ENCODE measurements around the gene ARFGAP1.

Gene ARFGAP1

DNA sequence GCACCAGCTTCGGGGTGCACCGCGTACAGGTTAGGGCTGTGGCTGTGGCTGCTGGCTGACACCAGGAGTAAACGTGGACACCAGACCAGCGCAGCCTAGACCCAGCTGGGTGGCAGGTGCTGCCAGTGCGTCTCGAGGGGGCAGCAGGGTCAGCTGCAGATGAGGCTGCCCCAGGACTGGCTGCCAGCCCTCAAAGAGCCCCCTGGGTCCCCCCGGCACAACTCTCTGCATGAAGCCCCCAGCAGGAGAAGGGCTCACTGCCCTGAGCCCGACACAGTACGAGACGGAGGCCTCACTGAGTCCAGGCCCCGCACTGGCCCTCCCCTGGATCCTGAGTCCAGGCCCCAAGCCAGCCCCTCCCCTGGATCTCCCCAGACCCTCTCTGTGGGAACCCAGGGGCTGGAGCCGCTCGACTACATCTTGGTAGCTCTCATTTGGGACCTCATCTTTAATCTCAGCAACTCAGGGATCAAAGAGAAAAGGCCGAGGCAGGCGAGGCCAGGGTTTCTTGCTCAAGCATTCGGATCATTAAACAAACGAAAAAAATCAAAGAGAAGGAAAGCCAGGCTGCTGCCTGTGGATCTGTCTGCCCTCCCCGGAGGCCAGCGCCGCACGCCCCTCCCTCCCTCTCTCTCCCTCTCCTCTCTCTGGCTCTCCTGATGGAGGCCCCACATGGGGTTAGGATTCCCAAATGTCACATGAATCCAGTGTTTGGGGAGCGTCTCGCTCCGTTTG lies 11.4 kb upstream of the ARFGAP1 start:
- DNase-seq: no peak

DNA sequence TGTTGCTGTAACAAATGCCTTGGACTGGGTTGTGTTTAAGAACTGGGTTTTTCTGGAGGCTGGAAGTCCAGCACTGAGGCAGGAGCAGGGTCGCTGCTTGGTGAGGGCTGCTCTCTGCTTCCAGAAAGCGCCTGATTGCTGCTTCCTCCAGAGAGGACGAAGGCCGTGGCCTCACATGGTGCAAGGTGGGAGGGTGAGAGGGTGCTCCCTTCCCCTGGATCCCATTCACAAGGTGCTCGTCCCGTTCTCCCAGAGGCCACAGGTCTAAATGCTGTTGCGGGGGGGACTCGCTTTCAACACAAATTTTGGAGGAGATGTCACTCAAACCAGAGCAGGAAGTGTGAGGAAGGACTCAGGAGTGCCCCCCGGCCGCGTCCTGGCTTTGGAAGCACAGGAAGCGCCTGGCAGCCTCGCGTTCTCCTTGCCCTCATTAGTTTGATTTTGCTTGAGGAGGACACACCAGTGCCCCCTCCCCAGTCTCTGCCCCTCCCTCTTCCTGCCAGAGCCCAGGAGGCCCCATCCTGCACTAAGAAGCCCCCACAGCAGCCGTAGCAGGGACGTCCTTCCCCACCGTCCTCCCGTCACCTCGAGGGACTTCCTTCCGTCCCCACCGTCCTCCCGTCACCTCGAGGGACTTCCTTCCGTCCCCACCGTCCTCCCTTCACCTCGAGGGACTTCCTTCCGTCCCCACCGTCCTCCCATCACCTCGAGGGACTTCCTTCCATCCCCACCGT lies 10.7 kb upstream of the ARFGAP1 start:
- DNase-seq: no peak

- DNase-seq: no peak
These were observed 9.8 kb upstream of the ARFGAP1 start for GRCh38 chr20:63262836-63263235.

DNA sequence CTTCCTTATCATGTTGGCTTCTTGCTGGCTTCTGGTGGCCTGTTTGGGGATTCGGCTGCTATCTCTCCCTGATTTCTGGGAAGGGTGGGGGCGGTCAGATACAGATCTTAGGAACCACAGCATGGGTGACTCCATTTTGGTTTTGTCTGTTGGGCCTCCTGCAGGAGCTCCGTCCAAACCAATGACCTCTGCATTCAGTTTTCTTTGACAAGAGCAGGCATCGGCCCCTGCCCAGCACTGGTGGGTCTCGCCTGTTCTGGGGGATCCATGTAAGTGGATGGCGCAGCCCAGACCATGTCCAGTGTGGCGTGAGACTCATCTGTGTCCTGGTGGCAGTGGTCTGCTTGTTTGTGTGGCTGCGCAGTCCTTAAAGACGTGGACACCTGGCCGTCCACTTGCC lies 8.6 kb upstream of the ARFGAP1 start:
- DNase-seq: no peak

DNA sequence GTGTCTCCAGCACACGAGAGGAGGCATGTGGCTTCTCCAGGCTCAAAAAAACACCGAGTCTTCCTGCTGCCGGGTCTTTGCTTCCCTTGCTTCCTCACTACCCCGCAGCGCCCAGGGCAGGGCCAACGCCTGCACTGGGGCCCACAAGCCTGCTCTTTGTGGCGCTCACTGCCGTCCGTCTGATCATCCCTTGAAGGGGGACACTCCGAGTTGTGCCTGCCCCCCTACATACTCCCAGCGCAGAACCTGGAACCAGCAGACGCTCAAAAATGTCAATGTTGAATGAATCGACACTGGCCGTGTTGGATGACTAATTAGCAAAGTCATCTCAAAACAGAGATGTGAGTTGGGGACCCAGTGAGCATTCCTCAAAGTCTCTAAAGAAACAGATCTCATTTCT lies 8.1 kb upstream of the ARFGAP1 start:
- no peak for DNase-seq

DNA sequence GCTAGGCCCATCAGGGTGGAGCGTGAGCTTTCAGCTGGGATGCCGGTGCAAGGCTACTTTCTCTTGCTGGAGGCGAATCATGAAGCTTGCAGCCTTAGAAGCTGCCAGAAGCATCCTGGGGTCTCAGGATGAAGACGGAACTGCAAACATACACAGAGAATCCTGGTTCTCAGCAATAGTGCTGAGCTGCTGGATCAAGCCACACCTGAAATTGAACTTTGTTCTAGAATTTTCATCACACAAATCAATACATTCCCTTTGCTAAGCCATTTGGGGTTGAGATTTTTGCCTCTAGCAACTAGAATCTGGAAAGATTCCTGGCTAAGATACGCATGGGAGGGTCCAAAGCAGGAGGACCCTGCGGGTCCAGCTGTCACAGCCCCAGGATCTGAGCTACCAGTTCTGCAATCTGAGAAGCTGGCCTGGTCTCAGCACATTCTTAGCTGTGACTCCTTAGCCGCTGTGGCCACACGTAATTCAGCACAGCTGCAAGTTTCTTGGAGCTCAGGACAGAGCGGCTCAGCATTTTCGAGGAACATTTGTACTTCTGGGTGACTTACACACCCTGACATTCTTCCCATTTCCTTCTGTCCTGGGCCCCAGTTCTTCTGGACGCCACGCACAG lies 6.6 kb upstream of the ARFGAP1 start:
- no peak for DNase-seq

DNA sequence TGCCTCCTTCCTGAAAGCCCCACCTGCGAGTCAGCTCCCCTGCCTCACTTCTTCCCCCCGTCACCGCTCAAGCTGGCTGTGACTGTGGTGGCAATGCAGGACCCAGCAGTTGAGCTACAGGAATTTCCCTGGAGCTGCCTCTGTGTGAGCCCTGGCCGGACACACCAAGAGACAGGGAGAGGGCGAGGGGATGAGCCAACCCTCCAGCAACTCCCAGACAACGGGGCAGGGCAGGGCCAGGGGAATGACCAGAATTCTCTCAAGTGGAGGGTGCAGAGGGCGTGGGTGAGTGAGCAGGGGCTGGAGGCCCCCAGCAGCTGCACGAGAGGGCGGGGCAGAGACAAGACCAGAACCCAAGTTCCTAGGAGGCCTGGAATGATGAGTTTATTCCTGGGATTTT lies 4.9 kb upstream of the ARFGAP1 start:
- no peak for DNase-seq

GRCh38 chr20:63268256-63268655 lies 4.4 kb upstream of the ARFGAP1 start:
- no peak for DNase-seq

- no peak for DNase-seq
These were observed 3.8 kb upstream of the ARFGAP1 start for GRCh38 chr20:63268671-63269439.

DNA sequence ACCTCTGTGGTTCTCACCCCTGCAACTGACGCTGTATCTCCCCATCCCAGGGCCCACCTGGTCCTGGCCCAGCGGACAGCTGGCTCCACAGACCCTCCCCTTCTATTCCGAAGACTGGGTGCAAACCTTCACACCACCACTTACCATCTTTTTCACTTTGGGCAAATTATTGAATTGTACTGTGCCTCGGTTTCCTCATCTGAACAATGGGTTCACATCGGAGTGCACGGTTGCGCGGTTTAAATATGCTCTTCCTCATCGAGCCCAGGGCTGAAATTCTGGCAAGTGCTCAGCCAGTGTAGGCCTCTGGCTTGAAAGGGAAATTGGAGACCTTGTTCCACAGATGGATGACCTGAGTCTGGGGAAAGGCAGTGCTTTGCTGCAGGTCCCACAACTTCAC lies 2.9 kb upstream of the ARFGAP1 start:
- no peak for DNase-seq

DNA sequence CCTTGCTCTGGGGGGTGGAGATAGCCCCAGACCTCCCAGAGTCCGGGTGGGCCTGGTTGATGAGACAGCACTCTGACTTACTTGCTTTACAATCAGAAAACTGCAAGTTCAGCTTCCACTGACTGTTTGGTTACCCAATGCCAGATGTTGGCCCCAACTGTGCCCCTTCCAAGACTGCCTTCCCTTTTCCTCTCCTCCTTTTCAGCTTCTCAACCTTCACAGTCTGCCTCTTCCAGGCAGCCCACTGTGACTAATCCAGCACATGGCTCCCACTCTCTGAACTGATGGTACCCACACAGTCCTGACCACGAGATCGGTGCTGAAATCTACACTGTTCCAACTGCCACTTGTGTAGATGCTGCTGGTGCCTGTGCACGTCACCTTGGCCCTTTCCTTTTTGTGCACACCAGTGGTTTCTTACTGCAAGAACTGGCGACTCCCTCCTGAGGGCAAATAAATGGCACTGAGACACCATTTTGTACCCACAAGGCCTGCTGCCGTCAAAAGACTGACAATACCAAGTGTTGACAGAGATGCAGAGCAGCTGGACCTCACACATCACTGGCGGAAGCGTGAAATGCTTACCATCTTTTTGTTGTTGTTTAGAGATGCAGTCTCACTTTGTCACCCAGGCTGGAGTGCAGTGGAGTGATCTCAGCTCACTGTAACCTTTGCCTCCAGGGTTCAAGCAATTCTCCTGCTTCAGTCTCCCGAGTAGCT lies 1.8 kb upstream of the ARFGAP1 start:
- no peak for DNase-seq

DNA sequence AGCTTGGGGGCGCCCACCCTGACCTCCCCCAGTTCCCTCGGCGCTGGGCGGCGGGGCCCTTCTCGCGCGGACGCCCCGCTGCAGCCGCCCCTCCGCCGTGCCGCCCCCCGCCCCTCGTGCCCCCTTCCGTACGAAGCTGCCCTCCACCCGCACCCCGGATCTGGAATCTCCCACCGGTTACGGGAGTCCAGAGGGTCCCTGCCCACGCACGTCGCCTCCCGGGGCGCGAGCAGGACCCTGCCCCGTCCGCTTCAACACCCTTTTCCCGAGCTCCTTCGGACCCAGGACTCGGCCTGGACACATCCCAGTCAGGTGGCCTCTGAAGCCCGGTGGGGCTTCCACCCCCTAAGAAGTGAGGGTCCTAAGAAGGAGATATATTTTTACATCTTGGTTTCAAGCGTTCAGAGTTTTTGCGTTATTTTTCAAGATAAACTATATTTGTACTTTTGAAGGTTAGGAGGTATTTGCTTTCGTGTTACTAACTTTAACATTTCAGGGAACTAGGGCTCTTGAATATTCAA lies 506 bp downstream of the ARFGAP1 start:
- no peak for DNase-seq

GRCh38 chr20:63273635-63274380 lies 1.2 kb downstream of the ARFGAP1 start:
- no peak for DNase-seq

DNA sequence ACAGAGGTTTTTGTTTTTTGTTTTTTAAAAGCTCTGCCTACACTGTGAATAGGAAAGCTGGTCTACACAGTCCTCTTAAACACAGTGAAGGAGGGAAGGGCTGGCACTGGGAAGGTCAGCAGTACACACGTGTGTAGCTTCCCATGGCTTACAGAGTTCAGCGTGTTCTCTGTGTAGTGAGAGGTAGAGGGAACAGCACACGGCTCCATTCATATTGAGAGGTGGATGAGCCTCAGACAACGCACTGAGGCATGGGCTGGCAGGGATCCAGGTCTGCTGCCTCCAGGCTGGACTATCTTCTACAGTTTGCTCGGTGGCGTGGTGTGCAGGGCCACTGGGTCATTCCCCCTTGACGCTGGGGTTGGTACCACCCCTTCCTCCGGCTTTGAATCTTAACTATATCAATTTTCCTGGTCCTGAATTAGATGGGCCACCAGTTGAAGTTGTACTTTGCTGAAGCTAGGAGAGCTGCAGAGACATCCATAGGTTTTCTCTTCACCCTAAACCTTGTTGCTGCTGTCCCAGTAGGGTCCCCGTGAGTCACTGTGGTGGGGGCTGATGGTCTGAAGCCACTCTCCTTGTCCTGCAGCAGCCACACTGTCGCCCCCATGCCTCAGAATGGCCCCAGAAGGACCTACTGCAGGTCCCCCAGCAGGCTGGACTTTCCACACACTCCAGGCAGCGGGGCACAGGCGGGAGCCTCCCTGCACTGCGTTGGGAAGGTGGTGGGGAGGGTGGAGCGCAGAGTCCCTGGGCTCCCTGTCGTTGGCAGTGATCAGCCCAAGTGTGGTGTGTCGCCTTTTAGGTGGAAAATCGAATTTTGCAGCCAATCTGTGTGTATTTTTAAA lies 2.0 kb downstream of the ARFGAP1 start:
- DNase-seq: no peak

DNA sequence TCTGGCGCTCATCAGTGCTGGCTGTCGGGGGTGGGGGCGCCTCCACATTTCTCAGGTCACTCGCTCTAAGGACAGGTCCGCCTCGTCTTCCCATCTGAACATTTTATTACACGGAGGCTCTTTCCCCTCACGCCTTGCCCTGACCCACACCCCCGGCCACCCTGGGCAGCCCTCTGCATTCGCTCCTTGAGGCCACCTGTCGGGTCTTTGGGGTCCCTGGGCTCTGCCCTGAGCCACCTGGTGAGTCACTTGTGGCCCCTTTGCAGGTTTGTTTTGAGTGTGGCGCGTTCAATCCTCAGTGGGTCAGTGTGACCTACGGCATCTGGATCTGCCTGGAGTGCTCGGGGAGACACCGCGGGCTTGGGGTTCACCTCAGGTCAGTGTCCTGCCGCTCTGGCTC lies 3.2 kb downstream of the ARFGAP1 start:
- no peak for DNase-seq

- DNase-seq: no peak
These were observed 4.3 kb downstream of the ARFGAP1 start for GRCh38 chr20:63276956-63277355.

DNA sequence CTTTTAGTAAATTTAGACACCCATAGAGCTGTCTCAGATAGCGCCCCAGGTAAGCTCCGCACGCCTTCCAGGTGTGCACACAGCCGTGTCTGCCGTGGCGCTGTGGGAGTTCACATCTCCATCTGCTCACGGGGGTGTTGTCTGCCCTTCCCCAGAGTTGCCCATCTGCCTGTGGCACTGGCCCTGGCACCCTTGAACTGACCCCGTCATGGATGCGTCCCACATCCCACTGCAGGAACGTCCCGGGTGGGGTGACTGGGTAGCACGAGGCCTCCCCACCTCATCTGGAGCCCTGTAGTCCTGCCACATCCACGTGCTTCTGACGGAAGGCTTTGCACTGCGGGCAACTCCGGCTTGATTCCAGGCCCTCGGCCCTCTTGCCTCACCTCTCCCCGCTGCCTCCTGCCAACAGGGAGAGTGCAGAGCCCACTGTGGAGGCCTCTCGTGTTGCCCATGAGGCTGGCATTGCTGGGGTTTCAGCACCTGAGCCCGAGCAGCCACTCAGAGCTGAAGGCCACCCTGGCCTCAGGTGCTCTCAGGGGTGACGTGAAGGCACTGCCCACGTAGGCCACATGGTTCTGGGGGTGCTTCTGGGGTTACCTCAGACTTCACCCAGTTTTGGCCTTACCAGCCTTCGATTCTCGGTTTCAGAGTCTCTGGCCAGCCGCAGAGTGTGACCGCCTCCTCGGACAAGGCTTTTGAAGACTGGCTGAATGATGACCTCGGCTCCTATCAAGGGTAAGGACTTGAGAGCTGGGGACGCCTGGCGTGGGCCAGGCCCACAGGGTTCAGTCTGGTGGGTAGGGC lies 5.1 kb downstream of the ARFGAP1 start:
- DNase-seq: no peak

DNA sequence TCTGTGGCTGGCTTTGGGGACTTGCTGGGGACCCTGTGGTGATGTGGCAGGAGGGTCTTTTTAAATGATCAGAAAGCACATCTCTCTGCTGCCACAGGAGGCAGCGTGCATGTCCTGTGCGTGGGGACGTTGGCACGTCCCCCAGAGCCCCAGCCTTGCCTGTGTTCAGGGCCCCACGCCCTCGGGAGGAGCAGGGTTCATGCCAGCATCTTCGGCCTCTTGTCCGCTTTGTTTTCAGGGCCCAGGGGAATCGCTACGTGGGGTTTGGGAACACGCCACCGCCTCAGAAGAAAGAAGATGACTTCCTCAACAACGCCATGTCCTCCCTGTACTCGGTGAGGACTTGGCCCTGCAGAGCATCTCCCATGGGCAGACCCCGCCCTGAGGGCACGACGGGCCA lies 6.0 kb downstream of the ARFGAP1 start:
- no peak for DNase-seq

DNA sequence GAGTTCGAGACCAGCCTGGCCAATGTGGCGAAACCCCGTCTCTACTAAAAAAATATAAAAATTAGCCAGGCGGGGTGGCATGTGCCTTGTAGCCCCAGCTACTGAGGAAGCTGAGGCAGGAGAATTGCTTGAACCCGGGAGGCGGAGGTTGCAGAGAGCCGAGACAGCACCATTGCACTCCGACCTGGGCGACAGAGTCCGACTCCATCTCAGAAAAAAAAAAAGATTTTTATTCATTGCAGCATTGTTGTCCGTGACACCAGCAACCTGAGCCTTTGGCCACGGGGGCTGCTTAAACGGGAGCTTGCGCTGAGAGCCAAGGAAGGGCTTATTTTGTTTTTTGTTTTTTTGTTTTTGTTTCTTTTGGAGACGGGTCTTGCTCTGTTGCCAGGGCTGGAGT lies 7.3 kb downstream of the ARFGAP1 start:
- no peak for DNase-seq

DNA sequence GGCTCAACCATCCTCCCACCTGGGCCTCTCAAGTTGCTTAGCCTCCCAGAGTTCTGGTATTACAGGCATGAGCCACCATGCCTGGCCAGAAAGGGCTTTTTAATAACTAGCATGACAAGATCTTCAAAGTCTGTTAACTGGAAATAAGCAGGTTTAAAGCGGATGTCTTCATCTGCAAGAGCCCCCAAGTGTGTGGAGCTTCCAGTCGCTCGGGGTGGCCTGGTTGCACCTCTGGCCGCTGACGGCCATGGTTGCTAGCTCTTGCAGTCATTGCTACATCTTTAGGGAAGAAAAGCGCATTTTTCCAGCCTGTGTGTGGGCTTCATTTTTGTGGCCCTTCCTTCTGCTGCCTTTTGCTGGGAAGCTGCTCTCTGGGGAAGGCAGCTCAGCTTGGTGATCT lies 7.8 kb downstream of the ARFGAP1 start:
- no peak for DNase-seq
